DND-41 (cell line): Measurements from ENCODE around the gene SEPTIN10.

Experiments used
- ATAC-seq: fragments of 200-7000 bp; cut with Tn5 transposase; 3 replicates; pipeline ENCODE4 v1.9.1; 2021; ENCODE audit warnings: low read depth; ENCODE audit not compliant: insufficient read depth
- DNase-seq: peaks from one replicate; pipeline ENCODE4 v3.0.0-alpha.2; 2020
- H2AFZ ChIP-seq: 2 replicates; pipeline ENCODE4 v1.6.0; 2012; ENCODE audit warnings: low read depth, low read length
- H3K27ac ChIP-seq: 2 replicates; pipeline ENCODE4 v1.5.1; 2012; ENCODE audit warnings: low read length, inconsistent platforms
- H3K27me3 ChIP-seq: fragments of 200-600 bp; sonication (generic); 2 replicates; pipeline ENCODE4 v1.6.0; 2012; ENCODE audit warnings: low read length, mild to moderate bottlenecking, inconsistent platforms; ENCODE audit not compliant: insufficient read depth, poor library complexity
- H3K36me3 ChIP-seq: 2 replicates; pipeline ENCODE4 v1.5.1; 2012; ENCODE audit warnings: low read length, inconsistent platforms; ENCODE audit not compliant: insufficient read depth
- H3K4me1 ChIP-seq: 2 replicates; pipeline ENCODE4 v1.5.1; 2012; ENCODE audit warnings: mild to moderate bottlenecking, low read length; ENCODE audit not compliant: insufficient read depth
- H3K4me2 ChIP-seq: 2 replicates; pipeline ENCODE4 v1.6.0; 2012; ENCODE audit warnings: mild to moderate bottlenecking, moderate library complexity, low read length, inconsistent platforms; ENCODE audit not compliant: insufficient read depth
- H3K4me3 ChIP-seq, 2 experiments: fragments of 200-600 bp in 1 of 2; shearing (Covaris generic) in 1 of 2; 2 replicates each; pipeline ENCODE4 v1.5.1; 2012 to 2016; ENCODE audit warnings: inconsistent platforms in 2 of 2, low read length in 2 of 2, mild to moderate bottlenecking in 2 of 2, low read depth in 1 of 2, moderate library complexity in 1 of 2
- H3K79me2 ChIP-seq: 2 replicates; pipeline ENCODE4 v1.6.0; 2012; ENCODE audit warnings: low read length, inconsistent platforms; ENCODE audit not compliant: insufficient read depth
- H3K9ac ChIP-seq: 2 replicates; pipeline ENCODE4 v1.6.0; 2012; ENCODE audit warnings: low read depth, mild to moderate bottlenecking, inconsistent platforms, low read length, moderate library complexity
- H3K9me3 ChIP-seq: 2 replicates; pipeline ENCODE4 v1.5.1; 2012; ENCODE audit warnings: low read length, moderate library complexity, mild to moderate bottlenecking, inconsistent platforms; ENCODE audit not compliant: insufficient read depth, severe bottlenecking
- H4K20me1 ChIP-seq: 2 replicates; pipeline ENCODE4 v1.6.0; 2012; ENCODE audit warnings: low read length; ENCODE audit not compliant: insufficient read depth
- EZH2 ChIP-seq: IDR thresholded peaks from 3 replicates; pipeline ENCODE4 v1.6.1; 2012; ENCODE audit warnings: borderline replicate concordance, low read depth, mild to moderate bottlenecking, moderate library complexity, low read length, inconsistent platforms; ENCODE audit not compliant: severe bottlenecking
- TF ChIP-seq, protein P1 (sequence below): IDR thresholded peaks from 2 replicates; pipeline ENCODE4 v1.5.1; 2012; ENCODE audit warnings: borderline replicate concordance, low read length, moderate library complexity, mild to moderate bottlenecking; ENCODE audit not compliant: poor library complexity, severe bottlenecking; ENCODE audit errors: extremely low read depth

SEPTIN10 gene

DNA sequence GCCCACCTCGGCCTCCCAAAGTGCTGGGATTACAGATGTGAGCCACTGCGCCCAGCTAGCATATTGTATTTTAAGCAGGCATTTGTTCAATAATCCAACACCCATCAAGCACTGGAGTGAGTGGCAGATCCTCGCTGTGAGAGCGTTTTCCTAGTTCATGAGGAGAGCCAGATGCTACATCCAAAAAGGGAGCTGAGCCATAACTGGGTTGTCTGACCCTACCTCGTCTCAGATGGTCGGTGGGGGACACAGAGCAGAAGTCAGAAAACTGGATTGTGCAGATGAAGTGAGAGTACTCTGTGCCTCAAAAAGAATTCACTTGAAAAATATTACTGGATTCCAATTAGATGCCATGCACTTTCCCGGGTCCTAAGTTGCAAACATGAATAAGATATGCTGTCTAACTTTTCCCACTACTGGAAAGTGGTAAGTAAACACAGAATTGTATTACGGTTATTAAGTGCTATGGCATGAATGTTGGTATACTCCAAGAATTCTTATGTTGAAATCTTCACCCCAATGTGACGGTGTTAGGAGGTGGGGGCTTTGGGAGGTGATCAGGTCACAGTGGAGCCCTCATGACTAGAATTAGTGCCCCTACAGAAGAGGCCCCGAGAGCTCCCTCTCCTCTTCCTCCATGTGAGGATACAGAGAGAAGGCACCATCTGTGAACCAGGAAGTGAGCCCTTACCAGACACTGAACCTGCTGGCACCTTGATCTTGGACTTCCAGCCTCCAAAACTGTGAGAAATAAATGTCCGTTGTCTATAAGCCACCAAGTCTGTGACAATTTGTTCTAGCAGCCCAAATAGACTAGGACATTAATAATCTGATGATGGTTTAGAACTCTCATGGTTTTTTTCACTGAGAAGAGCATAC, 21.9 kb upstream of the SEPTIN10 start:
- no peak overlapping the region for H3K27ac ChIP-seq

DNA sequence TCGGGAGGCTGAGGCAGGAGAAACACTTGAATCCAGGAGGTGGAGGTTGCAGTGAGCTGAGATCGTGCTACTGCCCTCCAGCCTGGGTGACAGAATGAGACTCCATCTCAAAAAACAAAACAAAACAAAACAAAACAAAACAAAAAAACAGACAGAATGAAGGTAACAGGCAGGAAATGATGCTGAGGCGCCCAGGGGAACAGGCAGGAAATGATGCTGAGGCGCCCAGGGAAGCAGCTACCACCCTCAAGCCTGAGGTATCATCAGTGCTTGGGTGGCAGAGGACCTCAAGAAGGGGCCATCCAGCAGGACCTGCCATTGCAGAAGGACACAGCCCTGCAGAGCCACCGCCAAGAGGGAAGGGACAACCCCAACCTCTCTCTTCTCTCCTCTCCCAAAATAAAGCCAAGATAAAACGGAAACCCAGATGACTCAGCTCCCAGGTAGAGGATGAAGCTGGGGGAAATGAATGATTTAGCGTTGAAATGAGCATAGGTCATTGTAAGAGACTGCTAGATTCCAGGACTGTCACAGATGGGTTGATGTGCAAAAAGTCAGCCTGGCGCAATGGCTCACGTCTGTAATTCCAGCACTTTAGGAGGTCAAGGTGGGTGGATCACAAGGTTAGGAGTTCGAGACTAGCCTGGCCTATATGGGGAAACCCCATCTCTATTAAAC, 19.7 kb upstream of the SEPTIN10 start:
- H3K79me2 ChIP-seq: no peaks in the 10 kb centered on the region
- no peak overlapping the region for H3K9ac ChIP-seq
- H3K4me1 ChIP-seq: no peaks in the 10 kb centered on the region
- no peak overlapping the region for H3K4me3 ChIP-seq
- TF ChIP-seq, protein P1, sequence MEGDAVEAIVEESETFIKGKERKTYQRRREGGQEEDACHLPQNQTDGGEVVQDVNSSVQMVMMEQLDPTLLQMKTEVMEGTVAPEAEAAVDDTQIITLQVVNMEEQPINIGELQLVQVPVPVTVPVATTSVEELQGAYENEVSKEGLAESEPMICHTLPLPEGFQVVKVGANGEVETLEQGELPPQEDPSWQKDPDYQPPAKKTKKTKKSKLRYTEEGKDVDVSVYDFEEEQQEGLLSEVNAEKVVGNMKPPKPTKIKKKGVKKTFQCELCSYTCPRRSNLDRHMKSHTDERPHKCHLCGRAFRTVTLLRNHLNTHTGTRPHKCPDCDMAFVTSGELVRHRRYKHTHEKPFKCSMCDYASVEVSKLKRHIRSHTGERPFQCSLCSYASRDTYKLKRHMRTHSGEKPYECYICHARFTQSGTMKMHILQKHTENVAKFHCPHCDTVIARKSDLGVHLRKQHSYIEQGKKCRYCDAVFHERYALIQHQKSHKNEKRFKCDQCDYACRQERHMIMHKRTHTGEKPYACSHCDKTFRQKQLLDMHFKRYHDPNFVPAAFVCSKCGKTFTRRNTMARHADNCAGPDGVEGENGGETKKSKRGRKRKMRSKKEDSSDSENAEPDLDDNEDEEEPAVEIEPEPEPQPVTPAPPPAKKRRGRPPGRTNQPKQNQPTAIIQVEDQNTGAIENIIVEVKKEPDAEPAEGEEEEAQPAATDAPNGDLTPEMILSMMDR: no peak
- TF ChIP-seq EZH2: no peak
- no peaks in the 10 kb centered on the region for H3K36me3 ChIP-seq
- no peak overlapping the region for H2AFZ ChIP-seq
- H3K4me2 ChIP-seq: no peak overlapping the region
- no peaks in the 10 kb centered on the region for H3K9me3 ChIP-seq
- no peaks in the 10 kb centered on the region for H3K27me3 ChIP-seq
- no peaks in the 10 kb centered on the region for H4K20me1 ChIP-seq
- DNase-seq: no peak
- no peak overlapping the region for H3K27ac ChIP-seq
- no peak for ATAC-seq

More for the DNA sequence above, 21.9 kb upstream of the SEPTIN10 start:
- Histone ChIP-seq H3K4me3 (no peak overlapping the region), H3K36me3 (no peaks in the 10 kb centered on the region), H3K4me1 (no peaks in the 10 kb centered on the region), H3K9me3 (no peaks in the 10 kb centered on the region), H3K9ac (no peak overlapping the region), H3K79me2 (no peaks in the 10 kb centered on the region), H3K27me3 (no peaks in the 10 kb centered on the region), H4K20me1 (no peaks in the 10 kb centered on the region), H3K4me2 (no peak overlapping the region), H2AFZ (no peak overlapping the region)
- TF ChIP-seq EZH2: no peak
- TF ChIP-seq, protein P1: no peak
- ATAC-seq (no peak), DNase-seq (no peak)

DNA sequence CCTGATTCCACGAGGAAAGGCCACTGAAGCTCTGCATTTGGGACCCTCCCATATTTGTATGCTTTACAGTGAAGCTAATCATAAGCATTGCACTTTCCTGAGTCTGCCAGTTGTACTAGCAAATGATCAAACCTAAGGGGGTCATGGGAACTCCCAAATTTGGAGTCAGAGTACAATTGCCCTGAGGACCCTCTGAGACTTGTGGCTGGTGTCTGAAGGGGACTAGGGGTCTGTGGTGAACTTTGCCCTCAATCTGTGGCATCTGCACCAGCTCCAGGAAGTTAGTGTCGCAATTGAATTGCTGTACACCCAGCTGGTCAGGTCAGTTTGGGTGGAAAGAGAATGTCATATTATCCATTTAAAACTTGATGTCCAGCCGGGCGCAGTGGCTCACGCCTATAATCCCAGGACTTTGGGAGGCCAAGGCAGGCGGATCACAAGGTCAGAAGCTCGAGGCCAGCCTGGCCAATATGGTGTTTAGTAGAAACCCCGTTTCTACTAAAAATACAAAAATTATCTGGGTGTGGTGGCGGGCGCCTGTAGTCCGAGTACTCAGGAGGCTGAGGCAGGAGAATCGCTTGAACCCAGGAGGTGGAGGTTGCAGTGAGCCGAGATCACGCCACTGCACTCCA, 18.5 kb upstream of the SEPTIN10 start:
- DNase-seq: no peak
- Histone ChIP-seq H4K20me1 (no peaks in the 10 kb centered on the region), H2AFZ (no peak overlapping the region), H3K79me2 (no peaks in the 10 kb centered on the region), H3K4me2 (no peak overlapping the region), H3K4me3 (no peak overlapping the region), H3K9ac (no peak overlapping the region), H3K27me3 (no peaks in the 10 kb centered on the region), H3K9me3 (no peaks in the 10 kb centered on the region), H3K27ac (no peak overlapping the region), H3K36me3 (no peaks in the 10 kb centered on the region), H3K4me1 (no peaks in the 10 kb centered on the region)
- TF ChIP-seq, protein P1: no peak
- TF ChIP-seq EZH2: no peak
- no peak for ATAC-seq
